HCT116 (cell line): ENCODE results near the gene CCDC57. TPM values are rescaled to one million over a fixed set of nuclear protein-coding genes. Genes with fewer than 3 reads are reported as not detected.

Source experiments
- ATAC-seq: fragments of 200-7000 bp; cut with Tn5 transposase; 2 replicates; pipeline ENCODE4 v1.9.1; 2020; ENCODE audit warnings: mild to moderate bottlenecking, moderate library complexity
- BruUV-seq: library from RNA; stranded (reverse); fragments of 400-500 nt; replicated peaks from 2 replicates; lab custom pipeline; 2021; lab: Mats Ljungman, UMichigan
- CTCF ChIA-PET: fragments of 300-600 bp; sonication (Branson Sonifier 250); formaldehyde crosslinking; loops from one replicate; lab custom pipeline; 2021; ENCODE audit warnings: antibody characterized with exemption; lab: Charles Lee
- POLR2A ChIA-PET: fragments of 300-600, 350-600 bp; sonication (Branson Sonifier 250); formaldehyde crosslinking; loops from one replicate; lab custom pipeline; 2021; ENCODE audit warnings: antibody characterized with exemption; lab: Charles Lee
- RAD21 ChIA-PET, 2 experiments: fragments of 300-600 bp; sonication (Branson Sonifier 250); formaldehyde crosslinking; loops; one replicate each; lab custom pipeline; 2023; ENCODE audit warnings: low total read pairs in 2 of 2; ENCODE audit not compliant: uncharacterized antibody in 2 of 2, unreplicated experiment in 2 of 2, low non-redundant PET in 1 of 2; lab: Charles Lee
- DNase-seq: peaks from one replicate; pipeline ENCODE4 v3.0.0-alpha.2; 2010; ENCODE audit warnings: low read depth, low spot score
- H2AFZ ChIP-seq: fragments of 200-600 bp; shearing (Covaris generic), sonication (generic); 2 replicates; pipeline ENCODE4 v1.6.1; 2017; ENCODE audit warnings: low read depth, mixed run types, mixed read lengths, antibody characterized with exemption, low read length; ENCODE audit not compliant: poor library complexity, severe bottlenecking
- H3K27ac ChIP-seq: 2 replicates; pipeline ENCODE4 v1.5.1; 2012; ENCODE audit warnings: low read depth, low read length
- H3K27me3 ChIP-seq: fragments of 200-600 bp; sonication (generic); 2 replicates; pipeline ENCODE4 v1.6.1; 2016; ENCODE audit warnings: mixed run types, low read length, mixed read lengths; ENCODE audit not compliant: insufficient read depth
- H3K36me3 ChIP-seq, 2 experiments: fragments of 200-500 bp in 1 of 2; fragments of 200-600 bp in 1 of 2; sonication (Bioruptor generic) in 1 of 2; sonication (generic) in 1 of 2; 2 replicates each; pipeline versions ENCODE4 v1.5.1 to v1.6.1; 2014 to 2016; ENCODE audit warnings: low read length in 2 of 2, inconsistent platforms in 1 of 2, mixed read lengths in 1 of 2, mixed run types in 1 of 2; ENCODE audit not compliant: insufficient read depth in 2 of 2, control insufficient read depth in 1 of 2
- H3K4me1 ChIP-seq, 2 experiments: fragments of 200-600 bp in 1 of 2; sonication (generic) in 1 of 2; 2 replicates each; pipeline versions ENCODE4 v1.5.1 to v1.6.1; 2012 to 2017; ENCODE audit warnings: low read length in 2 of 2, inconsistent platforms in 1 of 2, mild to moderate bottlenecking in 1 of 2, mixed read lengths in 1 of 2, mixed run types in 1 of 2, moderate library complexity in 1 of 2; ENCODE audit not compliant: insufficient read depth in 2 of 2, control insufficient read depth in 1 of 2
- H3K4me2 ChIP-seq: fragments of 200-600 bp; sonication (generic); 2 replicates; pipeline ENCODE4 v1.6.1; 2017; ENCODE audit warnings: mixed run types, low read length, mixed read lengths
- H3K4me3 ChIP-seq, 2 experiments: fragments of 200-600 bp in 1 of 2; sonication (generic) in 1 of 2; replicated peaks in 1 of 2; 2 replicates each; pipeline ENCODE4 v1.5.1; 2011 to 2016; ENCODE audit warnings: low read length in 2 of 2, control low read depth in 1 of 2, low read depth in 1 of 2, mild to moderate bottlenecking in 1 of 2, mixed read lengths in 1 of 2, mixed run types in 1 of 2
- H3K79me2 ChIP-seq: fragments of 200-600 bp; sonication (generic); 2 replicates; pipeline ENCODE4 v1.6.1; 2017; ENCODE audit warnings: mild to moderate bottlenecking, mixed run types, low read length, moderate library complexity, mixed read lengths; ENCODE audit not compliant: insufficient read depth
- H3K9ac ChIP-seq: fragments of 200-600 bp; sonication (generic); 2 replicates; pipeline ENCODE4 v1.6.1; 2016; ENCODE audit warnings: low read length, mixed read lengths
- H3K9me2 ChIP-seq: fragments of 200-600 bp; sonication (generic), shearing (Covaris generic); 2 replicates; pipeline ENCODE4 v1.6.1; 2017; ENCODE audit warnings: mixed run types, mild to moderate bottlenecking, moderate library complexity; ENCODE audit not compliant: insufficient read depth
- H3K9me3 ChIP-seq, 2 experiments: fragments of 200-500 bp in 1 of 2; fragments of 200-600 bp in 1 of 2; sonication (Bioruptor generic) in 1 of 2; sonication (generic) in 1 of 2; 2 replicates each; pipeline ENCODE4 v1.6.1; 2014 to 2017; ENCODE audit warnings: low read length in 2 of 2, mixed read lengths in 2 of 2, inconsistent platforms in 1 of 2, low read depth in 1 of 2, mild to moderate bottlenecking in 1 of 2, mixed run types in 1 of 2, moderate library complexity in 1 of 2; ENCODE audit not compliant: control insufficient read depth in 1 of 2, insufficient read depth in 1 of 2
- H4K20me1 ChIP-seq: fragments of 200-600 bp; sonication (generic), shearing (Covaris generic); 2 replicates; pipeline ENCODE4 v1.6.1; 2017; ENCODE audit warnings: mixed run types, mild to moderate bottlenecking, moderate library complexity; ENCODE audit not compliant: insufficient read depth
- JUND ChIP-seq: IDR thresholded peaks from 2 replicates; pipeline ENCODE4 v1.6.1; 2012
- POLR2AphosphoS5 ChIP-seq: IDR thresholded peaks from 2 replicates; pipeline ENCODE4 v1.6.1; 2011; ENCODE audit warnings: mild to moderate bottlenecking, low read depth, low read length, moderate library complexity
- ZBTB33 ChIP-seq: IDR thresholded peaks from 2 replicates; pipeline ENCODE4 v1.6.1; 2011; ENCODE audit warnings: mild to moderate bottlenecking, low read length, moderate library complexity; ENCODE audit not compliant: insufficient replicate concordance; ENCODE audit errors: extremely low read depth
- ZFX ChIP-seq: fragments of 450-650 bp; IDR thresholded peaks from 2 replicates; pipeline ENCODE4 v1.6.1; 2017
- intact Hi-C: fragments of 100-400 bp; cut with micrococcal nuclease; formaldehyde crosslinking; loops from 2 replicates; pipeline ENCODE4 v1.10.0; 2022
- total RNA-seq: library from RNA; stranded (reverse); gene quantifications from one replicate; pipeline ENCODE4 v1.2.1, GENCODE V29; 2021; ENCODE audit not compliant: unreplicated experiment
- TF ChIP-seq, protein P1 (sequence below): IDR thresholded peaks from 2 replicates; pipeline ENCODE4 v1.6.1; 2012
- TF ChIP-seq, protein P2 (sequence below), 3 experiments: fragments of 200-600 bp in 1 of 3; sonication (generic) in 1 of 3; IDR thresholded peaks in 2 of 3; conservative IDR thresholded peaks in 1 of 3; 2 replicates each; pipeline ENCODE4 v1.5.1; 2012 to 2017; ENCODE audit warnings: low read depth in 2 of 3, low read length in 2 of 3, antibody characterized with exemption in 1 of 3, borderline replicate concordance in 1 of 3, control low read depth in 1 of 3, mild to moderate bottlenecking in 1 of 3, mixed read lengths in 1 of 3, mixed run types in 1 of 3, moderate library complexity in 1 of 3; ENCODE audit not compliant: insufficient read depth in 1 of 3

CCDC57 gene
- total RNA-seq, 1 experiment from 2014 or later: 143 TPM

GRCh38 chr17:82241926-82242697 lies 29.5 kb upstream of the CCDC57 start:
- no peak overlapping the region for H2AFZ ChIP-seq
- no TSS peak for BruUV-seq
- peak overlapping the region; percentile 77 for H3K27ac ChIP-seq
- H3K4me2 ChIP-seq: peak overlapping the region; percentile 45
- H3K9me3 ChIP-seq: no peaks in the 10 kb centered on the region
- ChIA-PET CTCF (interaction anchor here (0.5 to 1.4 kb wide), 4 partner anchors 36 to 109 kb away, joined by 3 to 4 read pairs (median 3); no protein-coding TSS in a partner anchor), RAD21 (no interaction called here), POLR2A (interaction anchor here (0.9 to 4.0 kb wide), 5 partner anchors 12 to 90 kb away, joined by 3 to 27 read pairs (median 4); partner anchors contain the start of gene SLC16A3)
- intact Hi-C loops: no loop called here
- peaks cover 35 to 63% of the 10 kb centered on the region in 2 experiments for H3K36me3 ChIP-seq
- H3K4me1 ChIP-seq: peaks cover 19 to 65% of the 10 kb centered on the region in 2 experiments
- no peak overlapping the region for H3K4me3 ChIP-seq
- no peaks in the 10 kb centered on the region for H3K9me2 ChIP-seq
- no peaks in the 10 kb centered on the region for H3K27me3 ChIP-seq
- H3K9ac ChIP-seq: peak overlapping the region; percentile 43
- peaks cover 59% of the 10 kb centered on the region for H3K79me2 ChIP-seq
- 0 out of 2 replicates have a peak, but pooled peaks have one; percentile 1 for TF ChIP-seq ZFX
- TF ChIP-seq ZBTB33: no peak
- peak; percentile 72 for TF ChIP-seq POLR2AphosphoS5
- TF ChIP-seq JUND: peak; percentile 6; the same call in 1 of the 2 replicates
- TF ChIP-seq, protein P1, sequence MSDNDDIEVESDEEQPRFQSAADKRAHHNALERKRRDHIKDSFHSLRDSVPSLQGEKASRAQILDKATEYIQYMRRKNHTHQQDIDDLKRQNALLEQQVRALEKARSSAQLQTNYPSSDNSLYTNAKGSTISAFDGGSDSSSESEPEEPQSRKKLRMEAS: peak; percentile 27; the same call in 1 of the 2 replicates
- TF ChIP-seq, protein P2, sequence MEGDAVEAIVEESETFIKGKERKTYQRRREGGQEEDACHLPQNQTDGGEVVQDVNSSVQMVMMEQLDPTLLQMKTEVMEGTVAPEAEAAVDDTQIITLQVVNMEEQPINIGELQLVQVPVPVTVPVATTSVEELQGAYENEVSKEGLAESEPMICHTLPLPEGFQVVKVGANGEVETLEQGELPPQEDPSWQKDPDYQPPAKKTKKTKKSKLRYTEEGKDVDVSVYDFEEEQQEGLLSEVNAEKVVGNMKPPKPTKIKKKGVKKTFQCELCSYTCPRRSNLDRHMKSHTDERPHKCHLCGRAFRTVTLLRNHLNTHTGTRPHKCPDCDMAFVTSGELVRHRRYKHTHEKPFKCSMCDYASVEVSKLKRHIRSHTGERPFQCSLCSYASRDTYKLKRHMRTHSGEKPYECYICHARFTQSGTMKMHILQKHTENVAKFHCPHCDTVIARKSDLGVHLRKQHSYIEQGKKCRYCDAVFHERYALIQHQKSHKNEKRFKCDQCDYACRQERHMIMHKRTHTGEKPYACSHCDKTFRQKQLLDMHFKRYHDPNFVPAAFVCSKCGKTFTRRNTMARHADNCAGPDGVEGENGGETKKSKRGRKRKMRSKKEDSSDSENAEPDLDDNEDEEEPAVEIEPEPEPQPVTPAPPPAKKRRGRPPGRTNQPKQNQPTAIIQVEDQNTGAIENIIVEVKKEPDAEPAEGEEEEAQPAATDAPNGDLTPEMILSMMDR (IDR thresholded peaks at IDR 0.05 in 2 of 3, conservative IDR thresholded peaks at IDR 0.05 in 1 of 3; ENCODE audit: borderline replicate concordance in 1 of 3, insufficient read depth in 1 of 3, low read depth in 2 of 3, low read length in 2 of 3): no peak
- TF ChIP-seq, all 23 proteins: peak for 4
- peaks cover 22% of the 10 kb centered on the region; the same call in 1 of the 2 replicates for H4K20me1 ChIP-seq
- ATAC-seq (peak; percentile 33), DNase-seq (no peak)
